ENCODE measurements around the gene APOF.
"Not testable (repeated sequence)": the region's sequence is repeated elsewhere in the genome, so short reads cannot be mapped to it uniquely, and the experiment has no call there.

APOF gene

GRCh38 chr12:56330936-56331490 is 31.6 kb downstream of the APOF start:
- no peak for DNase-seq

GRCh38 chr12:56326533-56326932 is 36.1 kb downstream of the APOF start:
- no peak for DNase-seq

- DNase-seq: no peak
Observed at GRCh38 chr12:56326126-56326525, 36.5 kb downstream of the APOF start.

- no peak for DNase-seq
Observed at GRCh38 chr12:56324206-56324605, 38.5 kb downstream of the APOF start.

- not testable (repeated sequence) for DNase-seq
Observed at GRCh38 chr12:56321610-56322009, 41.0 kb downstream of the APOF start.

- peak; percentile 88 for DNase-seq
Observed at GRCh38 chr12:56321027-56321426, 41.6 kb downstream of the APOF start.

GRCh38 chr12:56317675-56318074 is 45.0 kb downstream of the APOF start:
- no peak for DNase-seq

GRCh38 chr12:56315622-56316473 is 46.8 kb downstream of the APOF start, which contains the start of gene CNPY2:
TSS of gene CNPY2 (minus strand) at chr12:56315988. CDS start at chr12:56315217, 771 bp downstream.
- peak; percentile 95 for DNase-seq

GRCh38 chr12:56315249-56315621 is 47.4 kb downstream of the APOF start:
- DNase-seq: no peak

- no peak for DNase-seq
Observed at GRCh38 chr12:56311003-56311402, 51.7 kb downstream of the APOF start.
